Hematopoietic multipotent progenitor cell treated with erythropoietin and hydrocortisone succinate and interleukin-3 and kit ligand, for 17 days (in vitro differentiated cells): Measurements from ENCODE around the gene GPR141.

Experiments used
- DNase-seq: peaks from one replicate; pipeline ENCODE4 v3.0.0-alpha.2; 2015; ENCODE audit warnings: low spot score

Gene GPR141

GRCh38 chr7:37784015-37784414 is 100.4 kb downstream of the GPR141 start:
- DNase-seq = no peak

GRCh38 chr7:37786741-37787569 is 103.4 kb downstream of the GPR141 start:
- DNase-seq = no peak
